Activated T-cell treated with anti-CD3 and anti-CD28 coated beads, Interleukin-2, amount 50 U/mL, for 72 hours (primary cell): Measurements from ENCODE around the gene ZC3H12C. TPM values are rescaled to one million over a fixed set of nuclear protein-coding genes. Genes with fewer than 3 reads are reported as not detected.
"Not testable (repeated sequence)": the region's sequence is repeated elsewhere in the genome, so short reads cannot be mapped to it uniquely, and the experiment has no call there.

ENCODE experiments used
- ATAC-seq, 2 donors: fragments of 150-1000 bp; cut with Tn5 transposase; replicated peaks in 1 of 2; 2 replicates each; pipeline ENCODE4 v1.10.0; 2021; ENCODE audit warnings: moderate library complexity in 2 of 2, mild to moderate bottlenecking in 1 of 2
- DNase-seq, 2 donors: peaks; one replicate each; pipeline ENCODE4 v3.0.0; 2021 to 2022; ENCODE audit warnings: mixed read lengths in 1 of 2
- H3K27ac Mint-ChIP-seq: one replicate; pipeline ENCODE4 v1.8.0; 2022; ENCODE audit warnings: mild to moderate bottlenecking, moderate library complexity, mixed read lengths
- H3K27me3 Mint-ChIP-seq: one replicate; pipeline ENCODE4 v1.8.0; 2022; ENCODE audit warnings: low read depth, mixed read lengths
- H3K36me3 Mint-ChIP-seq, 2 donors: one replicate each; pipeline ENCODE4 v1.8.0; 2022; ENCODE audit warnings: mixed read lengths in 2 of 2, mild to moderate bottlenecking in 1 of 2; ENCODE audit not compliant: insufficient read depth in 2 of 2
- H3K4me1 Mint-ChIP-seq: one replicate; pipeline ENCODE4 v1.8.0; 2022; ENCODE audit warnings: low read depth, mixed read lengths
- H3K4me3 Mint-ChIP-seq, 2 donors: one replicate each; pipeline ENCODE4 v1.8.0; 2022; ENCODE audit warnings: mild to moderate bottlenecking in 2 of 2, mixed read lengths in 2 of 2, moderate library complexity in 2 of 2
- H3K9me3 Mint-ChIP-seq, 2 donors: one replicate each; pipeline ENCODE4 v1.8.0; 2022; ENCODE audit warnings: mixed read lengths in 2 of 2
- total RNA-seq, 2 donors: library from RNA; stranded (reverse); gene quantifications; one replicate each; pipeline ENCODE4 v1.2.3, GENCODE V29; 2022

Gene ZC3H12C
- total RNA-seq, 2 donors from 2014 or later = 2.5 to 6.6 TPM

DNA sequence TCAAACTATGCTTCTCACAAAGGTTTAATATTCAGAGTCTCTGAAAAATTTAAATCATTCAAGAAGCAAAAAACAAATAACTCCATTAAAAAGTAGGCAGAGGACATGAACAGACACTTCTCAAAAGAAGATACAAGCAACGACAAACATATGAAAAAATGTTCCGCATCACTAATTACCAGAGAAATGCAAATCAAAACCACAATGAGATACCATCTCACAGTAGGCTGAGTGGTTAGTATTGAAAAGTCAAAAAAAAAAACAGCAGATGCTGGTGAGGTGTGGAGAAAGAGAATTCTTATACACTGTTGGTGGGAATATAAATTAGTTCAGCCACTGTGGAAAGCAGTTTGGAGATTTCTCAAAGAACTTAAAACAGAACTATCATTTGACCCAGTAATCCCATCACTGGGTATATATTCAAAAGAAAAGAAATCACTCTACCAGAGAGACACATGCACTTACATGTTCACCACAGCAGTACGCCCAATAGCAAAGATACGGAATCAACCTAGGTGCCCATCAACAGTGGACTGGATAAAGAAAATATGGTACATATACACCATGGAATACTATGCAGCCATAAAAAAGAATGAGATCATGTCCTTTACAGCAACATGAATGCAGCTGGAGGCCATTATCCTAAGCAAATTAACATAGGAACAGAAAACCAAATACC is 99.6 kb downstream of the ZC3H12C start:
- not testable (repeated sequence) for H3K36me3 Mint-ChIP-seq, H3K4me3 Mint-ChIP-seq, H3K9me3 Mint-ChIP-seq, DNase-seq, H3K4me1 Mint-ChIP-seq, H3K27ac Mint-ChIP-seq
- ATAC-seq = peak; percentile 43 to 60
- H3K27me3 Mint-ChIP-seq = peaks cover 35% of the 10 kb centered on the region

DNA sequence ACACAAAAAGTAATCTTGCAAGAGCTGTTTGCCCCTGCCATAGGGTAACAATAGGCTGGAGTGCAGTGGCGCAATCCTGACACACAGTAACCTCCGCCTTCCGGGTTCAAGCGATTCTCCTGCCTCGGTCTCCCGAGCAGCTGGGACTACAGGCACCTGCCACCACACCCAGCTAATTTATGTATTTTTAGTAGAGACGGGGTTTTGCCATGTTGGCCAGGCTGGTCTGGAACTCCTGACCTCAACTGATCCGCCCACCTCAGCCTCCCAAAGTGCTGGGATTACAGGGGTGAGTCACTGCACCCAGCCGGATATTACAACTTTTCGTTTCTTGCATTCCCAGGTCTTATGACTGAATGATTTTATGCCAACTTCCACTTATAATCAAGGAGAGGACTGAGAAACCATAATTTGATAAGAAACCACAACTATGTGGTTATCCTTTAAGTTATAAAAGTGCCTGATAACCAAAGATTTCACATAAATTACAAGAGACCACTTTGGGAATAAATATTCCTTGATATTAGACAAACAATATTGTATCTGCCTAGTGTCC is 101.1 kb downstream of the ZC3H12C start:
- ATAC-seq, H3K27ac Mint-ChIP-seq, H3K4me3 Mint-ChIP-seq, DNase-seq, H3K4me1 Mint-ChIP-seq, H3K9me3 Mint-ChIP-seq, H3K36me3 Mint-ChIP-seq: not testable (repeated sequence)
- peaks cover 35% of the 10 kb centered on the region for H3K27me3 Mint-ChIP-seq

DNA sequence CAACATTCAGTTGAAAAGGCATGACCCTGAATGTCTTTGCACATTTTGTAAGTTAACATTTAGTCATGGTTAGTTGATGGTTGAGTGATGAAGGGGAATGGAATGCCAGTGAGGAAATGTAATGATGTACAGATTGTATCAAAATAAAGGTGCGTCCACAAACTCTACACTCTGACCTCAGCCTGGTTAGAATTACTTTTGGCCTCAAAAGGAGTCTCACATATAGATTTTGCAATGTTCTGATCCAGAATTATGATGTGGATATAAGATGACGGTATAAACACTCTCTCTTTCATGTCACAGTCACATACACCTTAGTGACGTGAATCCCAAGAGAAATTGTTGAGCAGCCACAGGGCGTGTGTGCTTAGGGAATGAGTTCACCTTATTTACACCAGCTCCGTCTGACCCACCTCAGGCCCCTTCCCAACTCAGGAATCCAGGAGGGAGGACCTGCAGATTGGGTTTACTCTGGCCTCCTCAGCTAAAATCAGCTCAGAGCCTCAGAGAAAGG is 103.1 kb downstream of the ZC3H12C start:
- peaks cover 0 to 2% of the 10 kb centered on the region in 2 donors for H3K9me3 Mint-ChIP-seq
- H3K4me1 Mint-ChIP-seq = peaks cover 10% of the 10 kb centered on the region
- ATAC-seq (no peak), DNase-seq (no peak)
- peaks cover 26% of the 10 kb centered on the region for H3K27me3 Mint-ChIP-seq
- H3K27ac Mint-ChIP-seq = no peak overlapping the region
- H3K4me3 Mint-ChIP-seq = no peak overlapping the region
- no peaks in the 10 kb centered on the region for H3K36me3 Mint-ChIP-seq

DNA sequence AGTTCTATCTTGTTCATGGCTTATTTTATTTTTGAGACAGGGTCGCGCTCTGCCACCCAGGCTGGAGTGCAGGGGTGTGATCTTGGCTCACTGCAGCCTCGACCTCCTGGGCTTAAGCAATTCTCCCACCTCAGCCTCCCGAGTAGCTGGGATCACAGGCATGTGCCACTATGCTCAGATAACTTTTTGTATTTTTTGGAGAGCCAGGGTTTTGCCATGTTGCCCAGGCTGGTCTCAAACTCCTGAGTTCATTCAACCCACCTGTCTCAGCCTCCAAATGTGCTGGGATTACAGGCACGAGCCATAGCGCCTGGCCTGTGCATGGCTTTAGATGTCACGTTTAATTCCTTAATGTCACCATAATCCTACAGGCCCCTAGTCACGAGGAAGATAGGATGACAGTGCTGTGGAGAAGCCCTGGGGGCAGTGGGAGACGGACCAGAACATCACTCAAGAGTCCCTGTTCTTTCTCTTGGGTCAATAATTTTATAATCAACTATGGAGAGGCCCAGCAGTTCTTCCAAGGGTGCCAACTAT is 103.8 kb downstream of the ZC3H12C start:
- Mint-ChIP-seq H3K4me3 (no peak overlapping the region), H3K27me3 (peaks cover 25% of the 10 kb centered on the region), H3K36me3 (no peaks in the 10 kb centered on the region), H3K4me1 (peaks cover 10% of the 10 kb centered on the region), H3K27ac (no peak overlapping the region), H3K9me3 (peaks cover 0 to 2% of the 10 kb centered on the region in 2 donors)
- ATAC-seq (no peak), DNase-seq (no peak)

DNA sequence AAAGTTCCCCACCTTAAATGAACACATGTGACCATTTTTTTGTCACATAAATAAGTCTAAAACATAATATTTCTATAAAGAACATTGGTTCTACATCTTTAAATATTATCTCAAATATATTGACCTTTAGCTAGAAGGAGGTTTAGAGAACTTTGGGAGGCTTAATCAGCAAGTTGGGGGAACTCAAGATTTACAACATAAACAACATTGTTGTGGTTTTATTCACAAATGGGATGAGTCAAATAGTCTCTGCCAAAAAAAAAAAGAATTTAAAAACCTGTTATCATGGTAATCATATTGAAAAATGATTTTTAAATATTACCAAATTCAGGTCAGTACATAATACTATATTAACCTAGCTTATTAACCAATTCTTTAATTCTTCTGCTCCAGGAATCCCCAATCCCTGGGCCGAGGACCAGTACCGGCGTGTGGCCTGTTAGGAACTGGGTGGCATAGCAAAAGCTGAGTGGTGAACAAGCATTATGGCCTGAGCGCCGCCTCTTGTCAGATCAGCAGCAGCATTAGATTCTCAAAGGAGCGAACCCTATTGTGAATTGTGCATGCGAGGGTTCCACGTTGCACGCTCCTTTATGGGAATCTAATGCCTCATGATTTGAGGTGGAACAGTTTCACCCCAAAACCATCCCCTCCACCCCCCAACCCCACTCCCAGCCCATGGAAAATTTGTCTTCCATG is 105.0 kb downstream of the ZC3H12C start:
- H3K27ac Mint-ChIP-seq = no peak overlapping the region
- H3K4me1 Mint-ChIP-seq = no peaks in the 10 kb centered on the region
- DNase-seq = no peak
- no peak for ATAC-seq
- H3K4me3 Mint-ChIP-seq = no peak overlapping the region
- H3K36me3 Mint-ChIP-seq = no peaks in the 10 kb centered on the region
- peaks cover 12% of the 10 kb centered on the region for H3K27me3 Mint-ChIP-seq
- H3K9me3 Mint-ChIP-seq = no peaks in the 10 kb centered on the region

DNA sequence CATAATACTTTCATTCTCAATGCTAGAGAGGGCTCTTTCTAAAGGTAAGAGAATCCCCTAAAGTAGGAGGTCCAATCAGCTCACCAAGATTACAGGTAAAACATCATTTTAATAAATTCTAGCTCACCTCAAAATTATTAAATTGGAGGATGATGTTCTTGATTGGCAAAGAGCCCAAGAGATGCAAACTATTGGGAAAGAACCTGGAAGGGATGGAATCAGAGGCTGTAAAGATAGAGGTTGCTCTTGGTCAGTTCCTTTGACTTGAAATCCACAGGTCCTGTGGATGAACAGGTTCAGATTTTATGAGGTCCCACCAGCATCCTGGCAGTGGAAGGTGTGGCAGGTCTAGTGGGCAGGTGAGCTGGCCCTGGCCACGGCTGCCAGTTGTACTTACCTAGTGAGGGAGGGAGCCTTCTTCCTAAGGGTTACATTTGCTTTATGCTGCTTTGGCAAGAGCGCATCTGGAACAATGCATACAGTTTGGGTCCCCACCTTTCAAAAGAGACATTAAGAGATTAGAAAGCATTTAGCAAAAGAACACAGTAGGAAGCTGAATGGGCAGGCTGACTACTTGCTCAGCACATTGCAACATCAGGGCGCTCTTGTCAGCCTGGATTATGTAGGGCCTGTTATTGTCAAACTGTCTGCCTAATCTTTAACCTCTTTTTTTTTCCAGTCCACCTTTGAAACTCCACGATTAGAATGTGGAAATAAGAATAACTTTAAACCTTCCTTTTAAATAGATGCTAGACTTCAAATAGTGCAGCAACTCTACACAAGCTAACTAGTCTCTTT is 106.2 kb downstream of the ZC3H12C start:
- Mint-ChIP-seq H3K36me3 (no peaks in the 10 kb centered on the region), H3K27ac (no peak overlapping the region), H3K4me3 (no peak overlapping the region), H3K4me1 (no peaks in the 10 kb centered on the region), H3K27me3 (peaks cover 7% of the 10 kb centered on the region), H3K9me3 (no peaks in the 10 kb centered on the region)
- no peak for ATAC-seq
- DNase-seq = no peak

DNA sequence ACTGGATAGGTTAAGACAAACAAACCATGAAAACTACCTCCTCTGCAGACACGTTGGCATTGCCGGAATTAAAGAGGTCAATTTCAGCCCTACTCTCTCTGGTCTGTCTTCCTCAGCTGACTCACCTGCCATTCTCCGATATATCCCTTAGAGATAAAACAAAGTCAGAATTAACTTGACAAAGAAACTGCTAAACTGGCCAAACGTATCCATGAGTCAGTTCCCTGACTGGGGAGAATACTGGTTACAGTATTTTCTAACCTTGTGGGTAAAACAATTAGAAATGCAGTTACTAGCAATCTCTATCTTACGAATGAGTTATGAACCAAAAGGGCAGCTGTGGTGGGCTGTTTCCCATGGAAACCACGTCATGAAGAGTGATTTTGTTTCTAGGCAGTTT is 107.0 kb downstream of the ZC3H12C start:
- DNase-seq (no peak), ATAC-seq (no peak)
- Mint-ChIP-seq H3K9me3 (no peaks in the 10 kb centered on the region), H3K27ac (no peak overlapping the region), H3K4me3 (no peak overlapping the region), H3K27me3 (peaks cover 7% of the 10 kb centered on the region), H3K36me3 (no peaks in the 10 kb centered on the region), H3K4me1 (no peaks in the 10 kb centered on the region)

DNA sequence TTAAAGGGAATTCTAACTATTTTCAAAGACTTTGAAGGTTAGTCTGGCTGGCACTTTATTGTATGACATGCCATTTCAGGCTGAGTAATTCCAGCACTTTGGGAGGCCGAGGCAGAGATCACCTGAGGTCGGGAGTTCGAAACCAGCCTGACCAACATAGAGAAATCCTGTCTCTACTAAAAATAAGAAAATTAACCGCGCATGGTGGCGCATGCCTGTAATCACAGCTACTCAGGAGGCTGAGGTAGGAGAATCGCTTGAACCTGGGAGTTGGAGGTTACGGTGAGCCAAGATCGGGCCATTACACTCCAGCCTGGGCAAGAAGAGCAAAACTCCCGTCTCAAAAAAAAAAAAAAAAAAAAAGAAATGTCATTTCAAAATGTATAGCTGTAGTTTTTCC is 107.6 kb downstream of the ZC3H12C start:
- ATAC-seq (no peak), DNase-seq (no peak)
- Mint-ChIP-seq H3K27ac (no peak overlapping the region), H3K27me3 (peaks cover 1% of the 10 kb centered on the region), H3K36me3 (no peaks in the 10 kb centered on the region), H3K4me1 (no peaks in the 10 kb centered on the region), H3K4me3 (no peak overlapping the region), H3K9me3 (no peaks in the 10 kb centered on the region)

DNA sequence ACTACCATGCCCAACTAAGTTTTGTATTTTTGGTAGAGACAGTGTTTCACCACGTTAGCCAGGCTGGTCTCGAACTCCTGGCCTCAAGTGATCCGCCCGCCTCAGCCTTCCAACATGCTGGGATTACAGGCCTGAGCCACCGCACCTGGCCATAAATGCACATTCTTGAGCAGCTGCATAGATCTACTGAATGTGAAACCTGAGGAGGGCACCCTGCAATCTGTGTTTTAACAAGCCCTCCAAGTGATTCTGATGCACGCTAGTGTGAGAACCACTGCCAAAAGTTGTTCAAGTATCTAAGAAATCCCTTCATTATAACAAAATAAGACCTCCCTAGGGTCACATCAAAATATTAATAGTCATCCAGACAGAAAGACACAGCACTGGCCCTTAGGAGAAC is 113.9 kb downstream of the ZC3H12C start:
- DNase-seq (no peak), ATAC-seq (no peak)
- peaks cover 6% of the 10 kb centered on the region for H3K4me1 Mint-ChIP-seq
- no peaks in the 10 kb centered on the region for H3K27me3 Mint-ChIP-seq
- peaks cover 0 to 2% of the 10 kb centered on the region in 2 donors for H3K9me3 Mint-ChIP-seq
- no peak overlapping the region for H3K4me3 Mint-ChIP-seq
- H3K36me3 Mint-ChIP-seq = peaks cover 0 to 2% of the 10 kb centered on the region in 2 donors
- no peak overlapping the region for H3K27ac Mint-ChIP-seq

DNA sequence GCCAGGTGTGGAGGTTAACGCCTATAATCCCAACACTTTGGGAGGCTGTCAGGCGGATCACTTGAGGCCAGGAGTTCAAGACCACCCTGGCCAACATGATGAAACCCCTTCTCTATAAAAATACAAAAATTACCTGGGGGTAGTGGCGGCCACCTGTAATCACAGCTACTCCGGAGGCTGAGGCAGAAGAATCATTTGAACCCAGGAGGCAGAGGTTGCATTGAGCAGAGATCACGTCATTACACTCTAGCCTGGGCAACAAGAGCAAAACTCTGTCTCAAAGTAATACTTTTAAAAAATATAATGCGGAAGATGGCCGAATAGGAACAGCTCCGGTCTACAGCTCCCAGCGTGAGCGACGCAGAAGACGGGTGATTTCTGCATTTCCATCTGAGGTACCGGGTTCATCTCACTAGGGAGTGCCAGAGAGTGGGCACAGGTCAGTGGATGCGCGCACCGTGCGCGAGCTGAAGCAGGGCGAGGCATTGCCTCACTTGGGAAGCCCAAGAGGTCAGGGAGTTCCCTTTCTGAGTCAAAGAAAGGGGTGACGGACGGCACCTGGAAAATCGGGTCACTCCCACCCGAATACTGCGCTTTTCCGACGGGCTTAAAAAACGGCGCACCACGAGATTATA is 115.6 kb downstream of the ZC3H12C start:
- not testable (repeated sequence) for H3K4me1 Mint-ChIP-seq, H3K27me3 Mint-ChIP-seq, H3K9me3 Mint-ChIP-seq, H3K27ac Mint-ChIP-seq, ATAC-seq, H3K36me3 Mint-ChIP-seq
- H3K4me3 Mint-ChIP-seq = peak overlapping the region; percentile 41 to 67
- peak in 1 of 2 donors; percentile 10 for DNase-seq

DNA sequence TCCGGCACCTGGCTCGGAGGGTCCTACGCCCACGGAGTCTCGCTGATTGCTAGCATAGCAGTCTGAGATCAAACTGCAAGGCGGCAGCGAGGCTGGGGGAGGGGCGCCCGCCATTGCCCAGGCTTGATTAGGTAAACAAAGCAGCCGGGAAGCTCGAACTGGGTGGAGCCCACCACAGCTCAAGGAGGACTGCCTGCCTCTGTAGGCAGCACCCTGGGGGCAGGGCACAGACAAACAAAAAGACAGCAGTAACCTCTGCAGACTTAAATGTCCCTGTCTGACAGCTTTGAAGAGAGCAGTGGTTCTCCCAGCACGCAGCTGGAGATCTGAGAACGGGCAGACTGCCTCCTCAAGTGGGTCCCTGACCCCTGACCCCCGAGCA is 116.1 kb downstream of the ZC3H12C start:
- H3K9me3 Mint-ChIP-seq, DNase-seq, H3K27me3 Mint-ChIP-seq, H3K36me3 Mint-ChIP-seq, H3K27ac Mint-ChIP-seq, H3K4me1 Mint-ChIP-seq, ATAC-seq: not testable (repeated sequence)
- peak overlapping the region in 1 of 2 donors; percentile 67 for H3K4me3 Mint-ChIP-seq

DNA sequence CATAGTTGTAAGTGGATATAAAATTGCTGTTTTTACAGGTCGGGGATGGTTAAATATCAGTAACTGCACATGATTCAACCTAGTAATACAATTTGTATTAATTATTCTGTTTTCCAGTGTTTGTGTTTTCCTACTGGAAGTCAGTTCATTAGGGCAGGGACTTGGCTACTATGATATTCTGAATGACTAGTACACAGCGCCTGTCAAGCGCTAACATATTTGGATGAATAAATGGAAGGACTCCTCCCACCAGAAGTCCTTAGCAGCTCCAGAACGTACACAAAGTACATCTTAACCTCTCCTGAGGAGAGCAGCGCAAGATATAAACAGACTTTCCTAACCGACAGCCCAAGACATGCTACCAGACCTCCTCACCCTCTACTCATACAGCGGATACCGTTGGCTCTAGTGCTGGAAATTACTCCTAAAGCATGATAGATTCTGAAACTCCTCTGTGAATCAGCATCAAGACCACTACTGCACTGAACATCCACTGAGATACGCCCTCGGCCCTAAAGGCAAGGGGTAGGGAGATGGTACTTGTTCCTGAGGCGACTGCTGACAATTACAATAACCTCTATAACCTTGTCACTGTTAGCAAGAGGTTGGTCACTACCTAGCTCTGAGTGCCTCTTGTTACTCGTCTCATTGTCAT is 124.2 kb downstream of the ZC3H12C start:
- H3K4me3 Mint-ChIP-seq = no peak overlapping the region
- DNase-seq (no peak), ATAC-seq (peak; percentile 46 to 67)
- H3K27me3 Mint-ChIP-seq = no peaks in the 10 kb centered on the region
- peaks cover 0 to 6% of the 10 kb centered on the region in 2 donors for H3K36me3 Mint-ChIP-seq
- no peak overlapping the region for H3K27ac Mint-ChIP-seq
- peaks cover 4% of the 10 kb centered on the region for H3K4me1 Mint-ChIP-seq
- no peaks in the 10 kb centered on the region for H3K9me3 Mint-ChIP-seq
